Right atrium auricular region (tissue), 2 donors: ENCODE data around the gene USP21. TPM values are rescaled to one million over a fixed set of nuclear protein-coding genes. Genes with fewer than 3 reads are reported as not detected.
A peak's percentile ranks its signal among the peaks of the same experiment; 100 is the strongest.

Experiments
- DNase-seq: peaks from one replicate; pipeline ENCODE4 v3.0.0-alpha.2; 2019; ENCODE audit warnings: low spot score
- H3K27ac ChIP-seq, 2 donors: fragments of 200-600 bp; sonication (generic); 1 replicate in 1 of 2; 2 replicates in 1 of 2; pipeline ENCODE4 v1.5.1; 2016 to 2019
- H3K27me3 ChIP-seq, 2 donors: fragments of 200-600 bp; sonication (generic); one replicate each; pipeline versions ENCODE4 v1.5.1 to v1.6.0; 2017 to 2019
- H3K36me3 ChIP-seq: fragments of 200-600 bp; sonication (generic); one replicate; pipeline ENCODE4 v1.5.1; 2016
- H3K4me1 ChIP-seq, 2 donors: fragments of 200-600 bp; sonication (generic); one replicate each; pipeline versions ENCODE4 v1.5.1 to v1.6.0; 2017 to 2019
- H3K4me3 ChIP-seq, 2 donors: fragments of 200-600 bp; sonication (generic); 1 replicate in 1 of 2; 2 replicates in 1 of 2; pipeline ENCODE4 v1.5.1; 2017 to 2019; ENCODE audit warnings: mild to moderate bottlenecking in 1 of 2, moderate library complexity in 1 of 2
- H3K9me3 ChIP-seq, 2 donors: fragments of 200-600 bp; sonication (generic); one replicate each; pipeline ENCODE4 v1.5.1; 2019
- total RNA-seq, 2 donors: library from RNA; depleted of rRNA; stranded (reverse); fragments of >200 nt; gene quantifications; one replicate each; pipeline ENCODE4 v1.1.0, GENCODE V29; 2016
- TF ChIP-seq, protein P1 (sequence below), 2 donors: fragments of 200-600 bp; sonication (generic); IDR thresholded peaks; one replicate each; pipeline ENCODE4 v1.5.1; 2019; ENCODE audit warnings: antibody characterized with exemption in 2 of 2

The USP21 gene
- total RNA-seq, 2 donors from 2014 or later: 13.5 to 14.4 TPM

DNA sequence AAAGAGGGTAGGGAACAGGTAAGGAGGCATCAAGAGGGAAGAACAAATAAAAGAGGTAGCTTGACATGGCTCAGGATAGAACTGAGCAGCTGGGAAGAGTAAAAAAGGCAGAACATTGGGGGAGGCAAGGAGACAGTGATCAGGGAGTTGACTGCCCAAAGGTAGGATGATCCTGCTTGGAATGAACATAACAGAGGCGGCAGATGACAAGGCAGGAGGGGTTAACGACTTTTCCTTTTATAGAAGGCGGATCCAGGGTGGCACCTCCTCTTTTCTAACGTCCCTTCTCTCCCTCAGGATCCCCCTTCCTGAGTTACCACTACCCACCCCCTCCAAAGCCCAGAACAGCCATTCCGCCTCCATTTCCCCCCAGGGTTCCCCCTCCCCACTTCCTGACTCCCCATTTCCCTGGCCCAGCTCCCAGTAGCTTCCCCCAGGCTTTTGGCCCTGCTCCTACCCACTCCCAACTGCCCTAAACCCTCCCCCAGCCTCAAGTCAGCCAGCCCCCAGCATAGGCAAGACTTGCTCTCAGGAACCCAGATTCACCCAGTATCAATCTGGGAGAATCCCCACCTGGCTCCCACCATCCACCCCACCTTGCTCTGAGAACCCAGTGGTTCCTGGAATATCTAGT is 40.3 kb downstream of the USP21 start:
- Histone ChIP-seq H3K4me3 (no peak overlapping the region), H3K4me1 (peaks cover 0 to 84% of the 10 kb centered on the region in 2 donors), H3K27ac (peak overlapping the region; percentile 93 to 99), H3K36me3 (peaks cover 19% of the 10 kb centered on the region), H3K9me3 (no peaks in the 10 kb centered on the region), H3K27me3 (no peaks in the 10 kb centered on the region)
- no peak for DNase-seq
- TF ChIP-seq, protein P1, sequence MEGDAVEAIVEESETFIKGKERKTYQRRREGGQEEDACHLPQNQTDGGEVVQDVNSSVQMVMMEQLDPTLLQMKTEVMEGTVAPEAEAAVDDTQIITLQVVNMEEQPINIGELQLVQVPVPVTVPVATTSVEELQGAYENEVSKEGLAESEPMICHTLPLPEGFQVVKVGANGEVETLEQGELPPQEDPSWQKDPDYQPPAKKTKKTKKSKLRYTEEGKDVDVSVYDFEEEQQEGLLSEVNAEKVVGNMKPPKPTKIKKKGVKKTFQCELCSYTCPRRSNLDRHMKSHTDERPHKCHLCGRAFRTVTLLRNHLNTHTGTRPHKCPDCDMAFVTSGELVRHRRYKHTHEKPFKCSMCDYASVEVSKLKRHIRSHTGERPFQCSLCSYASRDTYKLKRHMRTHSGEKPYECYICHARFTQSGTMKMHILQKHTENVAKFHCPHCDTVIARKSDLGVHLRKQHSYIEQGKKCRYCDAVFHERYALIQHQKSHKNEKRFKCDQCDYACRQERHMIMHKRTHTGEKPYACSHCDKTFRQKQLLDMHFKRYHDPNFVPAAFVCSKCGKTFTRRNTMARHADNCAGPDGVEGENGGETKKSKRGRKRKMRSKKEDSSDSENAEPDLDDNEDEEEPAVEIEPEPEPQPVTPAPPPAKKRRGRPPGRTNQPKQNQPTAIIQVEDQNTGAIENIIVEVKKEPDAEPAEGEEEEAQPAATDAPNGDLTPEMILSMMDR (IDR thresholded peaks at IDR 0.05): no peak

DNA sequence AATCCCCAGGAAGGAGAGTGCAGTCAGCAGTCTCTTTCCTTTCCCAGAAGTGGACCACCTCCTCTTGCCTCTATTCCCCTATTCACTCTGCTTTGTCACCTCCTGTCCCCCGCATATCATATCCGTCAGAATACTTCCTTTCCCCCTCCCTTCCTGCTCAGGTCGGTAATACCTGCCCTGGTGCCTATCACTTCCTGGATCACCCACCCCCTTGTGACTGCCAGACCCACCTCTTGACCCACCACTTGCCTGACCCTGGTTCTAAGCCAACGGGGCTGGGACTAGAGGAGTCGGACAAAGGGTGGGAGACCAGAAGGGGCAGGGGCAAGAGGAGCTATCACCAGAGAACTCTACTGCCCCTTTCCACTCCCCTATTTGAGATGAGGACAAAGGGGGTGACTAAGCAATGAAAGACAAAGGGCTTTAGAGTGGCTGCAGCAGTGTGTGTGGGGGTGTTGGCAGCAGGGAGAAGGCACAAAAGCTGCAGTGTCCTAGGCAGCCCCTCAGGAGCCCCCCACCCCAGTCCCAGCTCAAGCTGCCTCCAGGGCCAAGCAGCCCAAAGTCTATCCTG is 41.2 kb downstream of the USP21 start:
- Histone ChIP-seq H3K27me3 (no peaks in the 10 kb centered on the region), H3K4me3 (peak overlapping the region in 1 of 2 donors; percentile 82), H3K4me1 (peaks cover 0 to 84% of the 10 kb centered on the region in 2 donors), H3K27ac (peak overlapping the region; percentile 93 to 99), H3K36me3 (peaks cover 11% of the 10 kb centered on the region), H3K9me3 (no peaks in the 10 kb centered on the region)
- TF ChIP-seq, protein P1 (IDR thresholded peaks at IDR 0.05): no peak
- no peak for DNase-seq

DNA sequence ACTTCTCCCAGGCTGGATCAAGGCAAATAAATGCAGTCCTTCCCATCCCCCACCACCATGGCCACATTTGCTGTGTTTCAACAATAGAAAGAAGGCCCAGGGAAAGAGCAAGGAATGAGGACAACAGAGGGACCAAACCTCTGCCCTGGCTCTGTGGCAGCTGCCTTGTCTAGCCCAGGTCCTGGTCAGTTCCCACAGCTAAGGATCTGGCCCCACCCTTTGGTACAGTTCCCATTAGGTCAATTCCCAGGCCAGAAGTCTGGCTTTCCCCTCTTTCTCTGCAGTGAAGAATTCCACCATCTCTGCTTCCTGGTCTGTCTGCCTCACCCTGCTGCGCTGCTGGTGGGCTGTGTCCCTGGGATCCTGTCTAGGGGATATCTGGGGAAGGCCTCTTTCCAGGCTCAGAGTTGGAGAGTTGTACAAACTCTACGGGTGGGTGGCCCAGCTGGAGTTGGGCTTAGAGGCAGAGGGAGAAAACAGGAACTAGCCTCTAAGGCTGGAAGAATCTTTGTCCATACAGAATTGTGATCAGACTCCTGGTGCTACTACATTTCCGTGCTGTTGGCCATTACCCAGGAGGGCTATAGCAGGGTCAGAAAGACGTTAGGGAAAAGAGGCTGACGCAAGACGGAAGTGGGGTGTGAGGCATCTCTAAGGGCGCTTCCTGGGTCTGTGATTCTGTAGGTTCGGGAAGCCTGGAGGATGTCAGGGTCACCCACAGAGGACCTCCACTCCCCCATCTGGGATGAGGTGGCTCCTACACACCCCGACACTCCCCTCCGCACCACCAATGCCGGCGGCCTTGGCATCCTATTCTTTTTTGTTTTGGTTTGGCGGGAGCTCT is 41.9 kb downstream of the USP21 start:
- H3K4me3 ChIP-seq: peak overlapping the region; percentile 42 to 82
- H3K36me3 ChIP-seq: peaks cover 6% of the 10 kb centered on the region
- peaks cover 0 to 90% of the 10 kb centered on the region in 2 donors for H3K4me1 ChIP-seq
- DNase-seq: peak; percentile 89
- no peaks in the 10 kb centered on the region for H3K27me3 ChIP-seq
- no peaks in the 10 kb centered on the region for H3K9me3 ChIP-seq
- TF ChIP-seq, protein P1 (IDR thresholded peaks at IDR 0.05): no peak
- peak overlapping the region; percentile 93 to 99 for H3K27ac ChIP-seq

DNA sequence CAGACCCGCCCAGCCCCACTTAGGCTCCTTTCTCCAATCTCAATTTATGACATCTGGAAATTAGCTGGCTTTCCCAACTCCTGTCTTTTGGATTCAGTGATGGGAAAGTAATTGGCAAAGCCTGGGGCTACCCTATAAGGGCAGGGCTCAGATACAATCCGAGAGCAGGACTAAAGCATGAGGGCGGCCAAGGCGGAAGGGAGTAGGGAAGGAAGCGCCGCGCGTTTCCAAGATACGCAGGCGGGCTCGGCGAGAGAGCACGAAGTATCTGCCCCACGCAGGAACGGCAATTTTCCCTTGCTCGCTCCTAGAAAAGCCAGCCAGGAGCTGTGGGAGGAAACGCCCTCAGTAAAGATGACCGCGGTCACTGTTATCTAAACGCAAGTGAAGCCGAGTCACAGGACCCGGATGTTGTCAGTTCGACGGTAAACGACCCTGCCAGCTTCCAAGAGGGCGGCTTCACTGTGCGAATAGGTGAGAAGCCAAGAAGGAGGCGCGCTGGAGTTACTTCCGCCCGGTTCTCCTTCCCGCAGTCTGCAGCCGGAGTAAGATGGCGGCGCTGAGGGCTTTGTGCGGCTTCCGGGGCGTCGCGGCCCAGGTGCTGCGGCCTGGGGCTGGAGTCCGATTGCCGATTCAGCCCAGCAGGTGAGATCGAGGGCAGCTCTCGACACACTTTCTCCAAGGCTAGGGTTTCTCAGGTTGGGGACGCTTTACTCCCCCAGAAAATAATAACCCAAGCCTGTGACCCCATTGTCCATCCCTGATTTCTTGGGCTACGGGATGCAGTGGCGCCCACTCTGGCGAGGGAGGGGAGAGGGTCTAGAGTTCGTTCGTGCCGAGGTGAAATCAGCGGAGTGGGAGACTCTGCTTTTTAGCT is 42.8 kb downstream of the USP21 start, which contains the start of gene NDUFS2:
NDUFS2 (plus strand) TSS at position 532 of the 877 bp plus-strand sequence; CDS start at position 551, 19 bp downstream.
- Histone ChIP-seq H3K4me3 (peak within 1 kb of the TSS; percentile 71 to 82), H3K9me3 (no peaks in the 10 kb centered on the region), H3K27me3 (no peaks in the 10 kb centered on the region), H3K27ac (peak within 1 kb of the TSS; percentile 93 to 99), H3K36me3 (peaks cover 10% of the 10 kb centered on the region), H3K4me1 (peaks cover 0 to 91% of the 10 kb centered on the region in 2 donors)
- TF ChIP-seq, protein P1 (IDR thresholded peaks at IDR 0.05): no peak
- DNase-seq: peak; percentile 99
